Measurements from ENCODE around the gene POC5.

The POC5 gene

GRCh38 chr5:75717082-75717922, at the start of gene POC5:
Gene POC5, minus strand, starts transcription at chr5:75717437. Its CDS starts 4,500 bp downstream, at chr5:75712937.
- TF ChIP-seq CTCF (IDR thresholded peaks at IDR 0.05; ENCODE audit: control insufficient read depth, insufficient read depth, low read depth, low read length, missing control alignments): no peak
- peak; percentile 79 for DNase-seq (ENCODE audit: low read depth)
- H3K4me3 ChIP-seq (ENCODE audit: control insufficient read depth, low read depth, low read length): peak within 1 kb of the TSS; percentile 86

GRCh38 chr5:75758116-75758515, 40.9 kb upstream of the POC5 start:
- DNase-seq (ENCODE audit: low read depth): no peak
- no peak overlapping the region for H3K4me3 ChIP-seq (ENCODE audit: control insufficient read depth, low read depth, low read length)
- TF ChIP-seq CTCF (IDR thresholded peaks at IDR 0.05; ENCODE audit: control insufficient read depth, insufficient read depth, low read depth, low read length, missing control alignments): no peak

- no peak for DNase-seq (ENCODE audit: low read depth)
- TF ChIP-seq CTCF (IDR thresholded peaks at IDR 0.05; ENCODE audit: control insufficient read depth, insufficient read depth, low read depth, low read length, missing control alignments): no peak
- no peak overlapping the region for H3K4me3 ChIP-seq (ENCODE audit: control insufficient read depth, low read depth, low read length)
Observed at GRCh38 chr5:75756981-75757380, 39.7 kb upstream of the POC5 start.

GRCh38 chr5:75756211-75756610, 39.0 kb upstream of the POC5 start:
- TF ChIP-seq CTCF (IDR thresholded peaks at IDR 0.05; ENCODE audit: control insufficient read depth, insufficient read depth, low read depth, low read length, missing control alignments): no peak
- H3K4me3 ChIP-seq (ENCODE audit: control insufficient read depth, low read depth, low read length): no peak overlapping the region
- DNase-seq (ENCODE audit: low read depth): no peak

- DNase-seq (ENCODE audit: low read depth): no peak
- TF ChIP-seq CTCF (IDR thresholded peaks at IDR 0.05; ENCODE audit: control insufficient read depth, insufficient read depth, low read depth, low read length, missing control alignments): no peak
- H3K4me3 ChIP-seq (ENCODE audit: control insufficient read depth, low read depth, low read length): no peak overlapping the region
Observed at GRCh38 chr5:75753182-75753581, 35.9 kb upstream of the POC5 start.

GRCh38 chr5:75744355-75744754, 27.1 kb upstream of the POC5 start:
- TF ChIP-seq CTCF (IDR thresholded peaks at IDR 0.05; ENCODE audit: control insufficient read depth, insufficient read depth, low read depth, low read length, missing control alignments): no peak
- no peak overlapping the region for H3K4me3 ChIP-seq (ENCODE audit: control insufficient read depth, low read depth, low read length)
- DNase-seq (ENCODE audit: low read depth): no peak

Measured in AG09309 (cell line).